Fibroblast of gingiva (primary cell): ENCODE results near the gene PGM5.
"Not testable (repeated sequence)": the region's sequence is repeated elsewhere in the genome, so short reads cannot be mapped to it uniquely, and the experiment has no call there.

ENCODE experiments used
- DNase-seq: peaks from one replicate; pipeline ENCODE4 v3.0.0-alpha.2; 2011; ENCODE audit warnings: low read depth

The PGM5 gene

GRCh38 chr9:68377723-68378122 is 21.3 kb downstream of the PGM5 start:
- peak; percentile 3 for DNase-seq

- DNase-seq = not testable (repeated sequence)
Observed at GRCh38 chr9:68383894-68384293, 27.5 kb downstream of the PGM5 start.

DNA sequence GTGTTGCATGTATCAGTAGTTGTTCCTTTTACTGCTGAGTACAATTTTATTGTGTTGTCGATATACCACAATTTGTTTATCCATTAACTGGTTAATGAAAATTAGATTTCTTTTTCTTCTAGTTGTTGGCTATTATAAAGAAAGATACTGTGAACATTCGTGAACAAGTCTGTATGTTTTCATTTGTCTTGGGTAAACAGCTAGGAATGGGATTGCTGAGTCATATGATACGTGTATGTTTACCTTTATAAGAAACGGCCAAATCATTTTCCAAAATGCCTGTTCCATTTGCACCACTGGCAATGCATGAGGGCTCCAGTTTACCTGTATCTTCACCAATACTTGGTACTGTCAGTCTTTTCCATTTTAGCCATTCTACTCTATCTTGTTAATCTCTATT is 33.1 kb downstream of the PGM5 start:
- not testable (repeated sequence) for DNase-seq

GRCh38 chr9:68390737-68391136 is 34.3 kb downstream of the PGM5 start:
- not testable (repeated sequence) for DNase-seq

GRCh38 chr9:68396411-68397094 is 40.1 kb downstream of the PGM5 start:
- not testable (repeated sequence) for DNase-seq

DNA sequence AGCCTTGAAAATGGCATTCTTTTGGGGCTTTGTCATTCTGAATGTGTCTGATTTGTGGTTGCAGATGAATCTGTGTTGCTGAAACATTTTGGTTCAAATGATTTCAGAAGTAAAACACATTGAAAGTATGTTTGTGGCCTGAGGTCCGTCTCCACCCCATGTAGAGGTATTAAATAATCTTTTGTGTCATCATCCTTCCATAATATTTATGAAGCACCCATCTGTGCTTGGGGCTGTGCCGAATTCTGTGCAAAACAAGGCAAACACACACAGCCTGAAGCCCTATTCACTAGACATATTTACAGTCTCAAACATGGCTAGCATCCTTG is 40.6 kb downstream of the PGM5 start:
- peak; percentile 30 for DNase-seq

DNA sequence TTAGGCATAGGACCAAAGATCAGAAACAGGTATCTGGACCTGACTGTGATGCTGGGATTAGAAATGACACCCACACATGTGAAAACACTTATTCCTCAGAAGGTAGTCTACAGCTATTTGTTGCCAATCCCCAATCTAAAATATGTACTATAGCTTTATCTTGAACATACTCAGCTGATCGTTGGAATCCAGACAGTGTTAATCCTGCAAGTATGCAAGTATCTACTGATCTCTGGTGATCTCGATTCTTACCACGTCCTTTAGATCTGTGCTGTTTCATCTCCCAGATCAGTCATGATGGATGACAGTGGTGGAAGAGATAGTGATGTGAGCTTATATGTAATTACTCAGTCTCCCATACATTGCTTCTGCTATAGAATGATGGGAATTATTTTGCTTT is 41.4 kb downstream of the PGM5 start:
- DNase-seq = not testable (repeated sequence)

DNA sequence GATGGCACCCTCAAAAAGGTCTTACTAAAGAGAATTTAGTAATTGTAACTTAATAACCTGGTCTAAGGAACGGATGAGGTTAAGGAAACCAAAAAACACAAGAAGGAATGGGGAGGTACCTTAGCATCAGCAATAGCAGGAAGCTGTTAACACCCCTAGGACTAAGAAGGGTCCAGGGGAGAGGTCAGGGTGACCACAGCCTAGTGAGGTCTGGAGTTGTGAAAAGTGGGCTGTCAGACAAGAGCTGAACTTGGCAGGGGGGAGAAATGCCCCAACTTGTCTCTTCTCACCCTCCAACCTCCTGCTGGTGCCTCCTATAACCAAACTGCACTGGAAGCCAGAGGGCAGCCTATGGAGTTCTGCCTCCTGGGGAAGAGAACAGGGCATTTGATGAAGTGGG is 41.9 kb downstream of the PGM5 start:
- not testable (repeated sequence) for DNase-seq

DNA sequence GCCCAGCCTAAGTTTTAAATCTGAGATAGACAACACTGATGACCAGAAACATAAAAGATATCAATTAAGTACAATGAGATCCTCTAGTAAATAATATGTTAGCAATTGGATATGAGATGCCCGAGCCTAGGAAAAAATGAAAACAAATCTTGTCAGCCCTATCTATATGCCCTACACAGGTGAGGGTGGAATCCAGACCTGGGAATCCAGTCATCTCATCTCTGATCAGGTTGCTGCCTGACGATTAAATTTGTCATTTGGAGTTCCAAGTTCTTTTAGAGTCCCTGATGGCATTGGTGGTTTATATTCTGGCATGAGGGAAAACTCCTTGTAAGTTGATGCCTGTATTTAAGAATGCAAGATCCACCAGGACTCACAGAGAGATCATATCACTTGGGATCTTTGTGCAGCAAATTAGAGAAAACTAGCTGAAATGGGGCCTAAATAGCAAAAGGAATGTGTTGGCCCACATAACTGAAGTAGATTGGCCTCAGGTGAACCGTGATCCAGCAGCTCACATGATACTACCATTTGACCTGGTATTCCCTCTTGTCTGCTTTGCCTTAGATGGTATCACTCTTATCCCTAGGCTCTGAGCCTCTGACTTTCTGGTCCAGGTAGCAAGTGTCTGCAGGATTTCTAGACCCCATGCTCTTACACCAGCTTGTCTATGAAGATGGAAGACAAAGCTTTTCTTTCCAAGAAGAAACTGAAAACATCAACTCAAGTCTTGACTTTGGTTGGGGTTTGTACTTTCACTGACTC is 48.2 kb downstream of the PGM5 start:
- DNase-seq = not testable (repeated sequence)

- DNase-seq = not testable (repeated sequence)
Observed at GRCh38 chr9:68411865-68412264, 55.5 kb downstream of the PGM5 start.

DNA sequence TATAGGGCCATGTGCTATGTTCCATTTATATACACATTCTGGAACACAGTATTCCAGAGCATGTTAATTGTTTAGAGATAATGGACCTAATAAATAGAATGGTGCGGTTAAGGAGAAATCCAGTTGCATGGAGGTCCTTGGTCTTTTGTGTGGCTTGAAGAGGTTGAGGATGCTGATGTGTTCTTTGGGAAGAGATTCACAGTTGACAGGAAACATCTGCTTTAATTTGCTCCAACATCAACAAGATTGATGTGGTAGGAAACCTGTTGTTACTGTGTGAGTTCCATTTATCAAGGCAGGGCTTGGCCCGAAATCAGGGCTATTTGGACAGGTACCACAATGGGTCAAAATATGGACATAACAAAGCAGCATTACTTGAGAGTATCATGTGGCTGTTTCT is 56.3 kb downstream of the PGM5 start:
- DNase-seq = not testable (repeated sequence)

DNA sequence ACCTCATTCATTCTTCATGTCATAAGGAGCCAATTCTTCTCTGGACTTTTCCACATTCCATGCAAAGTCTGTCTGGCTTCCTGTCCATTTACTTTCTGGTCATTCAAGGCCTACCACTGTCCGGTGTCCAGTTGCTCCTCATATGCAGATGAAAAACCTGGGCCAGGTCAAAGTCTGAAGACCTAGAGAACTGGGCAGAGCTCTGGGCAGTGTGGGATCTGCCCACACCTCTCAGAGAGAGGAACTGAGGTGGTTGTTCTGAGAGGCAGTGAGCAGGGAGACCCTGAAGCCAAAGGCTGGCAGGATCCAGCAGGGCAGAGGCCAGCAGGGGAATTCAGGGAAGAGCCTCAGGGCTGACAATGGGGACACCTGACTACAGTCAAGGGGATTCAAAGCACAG is 58.7 kb downstream of the PGM5 start:
- not testable (repeated sequence) for DNase-seq

- DNase-seq = no peak
Observed at GRCh38 chr9:68416936-68417564, 60.6 kb downstream of the PGM5 start.

DNA sequence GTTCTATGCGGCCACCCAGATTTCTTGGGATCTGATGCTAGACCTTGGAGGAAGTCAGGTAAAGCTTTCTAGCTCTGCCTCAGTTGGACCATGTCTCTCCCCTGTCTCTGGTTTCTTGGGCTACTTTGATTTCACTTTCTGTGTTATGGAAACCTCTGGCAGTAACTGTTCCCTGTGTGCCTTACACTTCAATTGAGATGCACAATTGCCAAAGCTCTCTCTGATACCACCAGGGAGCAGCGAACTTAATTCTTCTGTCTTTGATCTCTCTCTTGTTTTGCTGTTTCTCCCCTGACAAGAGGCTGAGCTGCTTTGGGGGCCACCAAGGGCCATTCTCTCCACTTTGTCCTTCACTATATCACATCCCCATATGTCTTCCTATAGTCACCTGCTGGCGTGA is 61.4 kb downstream of the PGM5 start:
- no peak for DNase-seq

DNA sequence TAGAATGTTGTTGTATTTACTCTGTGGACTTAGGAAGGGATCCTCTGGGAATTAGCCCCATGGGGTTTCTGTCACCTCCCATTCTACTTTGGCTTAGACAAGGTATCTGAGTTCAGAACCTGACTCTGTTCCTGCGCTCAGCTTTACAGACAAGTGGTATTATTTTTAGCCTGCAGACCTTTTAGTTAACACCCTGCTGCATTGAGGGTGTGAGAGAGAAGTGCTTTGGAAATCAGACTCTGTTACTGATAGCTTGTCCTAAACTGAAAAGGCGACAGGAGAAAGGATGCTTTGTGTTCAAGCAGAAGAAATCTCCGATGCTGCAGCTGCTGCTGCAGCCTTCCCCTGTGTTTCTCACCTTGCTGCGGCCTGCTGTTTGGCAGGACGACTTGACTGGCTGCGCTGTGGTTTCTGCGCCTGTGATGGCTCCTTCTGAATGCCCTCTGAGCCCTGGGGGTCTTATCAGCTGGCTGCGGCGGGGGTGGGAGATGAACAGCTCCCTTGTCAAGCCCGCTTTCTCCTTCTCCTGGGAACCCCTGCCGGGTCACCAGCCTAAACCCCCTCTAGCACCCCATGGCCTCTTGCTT is 61.9 kb downstream of the PGM5 start:
- DNase-seq = no peak

GRCh38 chr9:68419901-68420300 is 63.5 kb downstream of the PGM5 start:
- no peak for DNase-seq

DNA sequence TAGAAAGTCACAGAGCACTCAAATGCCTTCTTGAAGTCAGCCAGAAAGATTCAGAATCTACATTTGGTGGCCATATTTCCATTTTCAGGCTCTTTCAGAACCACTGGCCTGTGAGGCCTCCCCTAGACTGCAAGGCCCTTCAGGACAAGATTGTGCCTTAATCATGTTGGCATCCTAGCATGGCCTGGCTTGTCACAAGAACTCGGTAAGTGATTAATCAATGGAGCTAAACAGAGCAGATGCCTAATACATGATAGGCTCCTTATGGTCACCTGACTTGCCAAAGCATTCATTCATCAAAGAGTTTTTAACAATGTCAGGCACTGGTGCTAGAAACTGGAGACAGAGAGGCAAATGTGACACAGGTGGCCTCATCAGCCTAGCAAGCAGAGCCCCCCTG is 70.3 kb downstream of the PGM5 start:
- DNase-seq = no peak

- no peak for DNase-seq
Observed at GRCh38 chr9:68427216-68427977, 71.0 kb downstream of the PGM5 start.

- peak; percentile 8 for DNase-seq
Observed at GRCh38 chr9:68428481-68428880, 72.1 kb downstream of the PGM5 start.

DNA sequence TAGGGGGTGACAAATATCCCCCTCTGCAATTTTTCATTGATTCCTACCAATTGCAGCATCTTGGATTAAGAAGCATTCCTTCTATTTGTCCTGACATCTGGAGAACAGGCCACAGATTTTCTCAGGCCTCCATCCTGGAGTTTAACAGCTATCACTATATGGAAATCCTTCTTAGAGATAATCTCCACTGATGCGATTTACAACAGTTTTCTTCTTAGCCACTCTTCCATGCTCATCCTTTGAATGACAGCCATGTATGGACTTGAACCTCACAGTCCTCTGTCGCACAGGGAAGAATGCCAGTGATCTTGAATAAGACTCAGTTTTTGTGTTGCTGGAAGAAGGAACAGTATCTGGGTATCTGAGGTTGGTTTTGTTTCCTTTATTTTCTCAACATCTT is 73.2 kb downstream of the PGM5 start:
- DNase-seq = no peak

- DNase-seq = no peak
Observed at GRCh38 chr9:68431307-68431706, 74.9 kb downstream of the PGM5 start.

DNA sequence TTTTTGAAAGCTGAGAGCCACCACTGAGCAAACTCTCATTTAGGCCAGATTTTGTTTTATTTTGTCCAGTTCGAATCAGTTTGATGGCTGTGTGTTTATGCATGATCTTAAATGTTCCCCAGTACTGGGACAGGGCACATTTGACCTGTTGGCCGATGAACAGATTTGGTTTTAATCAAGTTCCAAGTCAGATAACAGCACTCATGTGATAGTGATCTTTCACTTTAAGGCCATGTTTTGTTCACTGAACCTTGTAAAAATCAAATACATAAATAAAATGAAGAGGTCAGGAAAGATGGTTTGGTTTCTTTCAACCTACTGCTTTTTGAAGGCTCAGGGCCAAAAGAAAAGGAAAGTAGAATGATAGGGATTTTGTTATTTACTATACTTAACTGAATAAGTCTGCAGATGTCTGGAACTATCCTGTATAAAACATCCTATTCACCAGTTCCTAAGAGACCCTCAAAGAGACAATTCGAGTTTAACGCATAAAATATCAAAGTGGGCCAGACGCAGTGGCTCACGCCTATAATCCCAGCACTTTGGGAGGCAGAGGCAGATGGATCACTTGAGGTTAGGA is 77.2 kb downstream of the PGM5 start:
- no peak for DNase-seq
